ENCODE data around the gene KDM2A.

KDM2A gene

DNA sequence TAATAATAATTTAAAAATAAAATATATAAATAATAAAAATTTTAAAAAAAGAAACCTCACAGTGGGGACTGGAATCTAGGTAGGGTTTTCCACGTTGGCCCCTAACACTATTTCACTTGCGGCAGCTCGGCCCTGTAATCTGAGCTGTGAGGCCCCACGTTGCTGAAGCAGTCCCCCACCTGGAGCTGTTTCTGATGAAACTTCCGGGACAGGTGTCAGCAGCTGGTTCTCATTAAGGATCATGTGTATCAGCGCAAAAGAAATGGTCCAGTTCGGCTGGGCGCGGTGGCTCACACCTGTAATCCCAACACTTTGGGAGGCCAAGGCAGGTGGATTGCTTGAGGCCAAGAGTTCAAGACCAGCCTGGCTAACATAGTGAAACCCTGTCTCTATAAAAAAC lies 45.2 kb upstream of the KDM2A start:
- ATAC-seq (ENCODE audit: insufficient read depth, low read depth), result no peak
- Histone ChIP-seq H3K4me1 (ENCODE audit: insufficient read depth, low read length) (no peaks in the 10 kb centered on the region), H3K9me3 (ENCODE audit: insufficient read depth, low read length, severe bottlenecking) (no peaks in the 10 kb centered on the region), H3K27me3 (ENCODE audit: insufficient read depth, low read length, poor library complexity) (no peaks in the 10 kb centered on the region), H3K4me2 (ENCODE audit: insufficient read depth, low read length) (no peak overlapping the region), H4K20me1 (ENCODE audit: insufficient read depth, low read length) (no peaks in the 10 kb centered on the region), H3K79me2 (ENCODE audit: insufficient read depth, low read length) (no peaks in the 10 kb centered on the region), H3K9ac (ENCODE audit: low read depth, low read length) (no peak overlapping the region), H3K36me3 (ENCODE audit: insufficient read depth, low read length) (no peaks in the 10 kb centered on the region), H2AFZ (ENCODE audit: low read depth, low read length) (no peak overlapping the region), H3K4me3 (ENCODE audit: low read depth in 1 of 2, low read length in 2 of 2) (no peak overlapping the region), H3K27ac (ENCODE audit: low read length) (no peak overlapping the region)
- no peak for DNase-seq
- TF ChIP-seq, protein P1, sequence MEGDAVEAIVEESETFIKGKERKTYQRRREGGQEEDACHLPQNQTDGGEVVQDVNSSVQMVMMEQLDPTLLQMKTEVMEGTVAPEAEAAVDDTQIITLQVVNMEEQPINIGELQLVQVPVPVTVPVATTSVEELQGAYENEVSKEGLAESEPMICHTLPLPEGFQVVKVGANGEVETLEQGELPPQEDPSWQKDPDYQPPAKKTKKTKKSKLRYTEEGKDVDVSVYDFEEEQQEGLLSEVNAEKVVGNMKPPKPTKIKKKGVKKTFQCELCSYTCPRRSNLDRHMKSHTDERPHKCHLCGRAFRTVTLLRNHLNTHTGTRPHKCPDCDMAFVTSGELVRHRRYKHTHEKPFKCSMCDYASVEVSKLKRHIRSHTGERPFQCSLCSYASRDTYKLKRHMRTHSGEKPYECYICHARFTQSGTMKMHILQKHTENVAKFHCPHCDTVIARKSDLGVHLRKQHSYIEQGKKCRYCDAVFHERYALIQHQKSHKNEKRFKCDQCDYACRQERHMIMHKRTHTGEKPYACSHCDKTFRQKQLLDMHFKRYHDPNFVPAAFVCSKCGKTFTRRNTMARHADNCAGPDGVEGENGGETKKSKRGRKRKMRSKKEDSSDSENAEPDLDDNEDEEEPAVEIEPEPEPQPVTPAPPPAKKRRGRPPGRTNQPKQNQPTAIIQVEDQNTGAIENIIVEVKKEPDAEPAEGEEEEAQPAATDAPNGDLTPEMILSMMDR (IDR thresholded peaks at IDR 0.05; ENCODE audit: borderline replicate concordance, extremely low read depth, low read length, poor library complexity, severe bottlenecking), result no peak
- no peak for TF ChIP-seq EZH2 (IDR thresholded peaks at IDR 0.05; ENCODE audit: borderline replicate concordance, low read depth, low read length, severe bottlenecking)

DNA sequence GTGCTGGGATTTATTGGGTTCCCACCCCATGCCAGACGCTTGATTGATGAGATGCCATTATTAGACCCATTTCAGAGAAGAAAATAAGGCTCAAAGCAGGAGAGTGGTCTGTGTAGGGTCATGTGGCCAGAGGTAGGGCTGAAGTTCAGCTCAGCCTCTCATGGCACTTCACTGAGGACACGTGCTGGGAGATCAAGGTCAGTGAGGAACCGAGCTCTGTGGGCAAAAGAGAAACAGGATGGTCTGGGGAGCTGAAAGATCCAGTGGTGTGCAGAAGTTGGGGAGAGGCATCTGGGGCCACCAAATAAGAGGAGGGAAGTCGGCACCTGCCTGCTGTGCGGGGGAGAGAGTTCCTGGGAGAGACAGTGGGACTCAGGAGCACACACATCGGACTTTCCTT lies 42.9 kb upstream of the KDM2A start:
- H4K20me1 ChIP-seq (ENCODE audit: insufficient read depth, low read length), result no peaks in the 10 kb centered on the region
- H3K9me3 ChIP-seq (ENCODE audit: insufficient read depth, low read length, severe bottlenecking), result no peaks in the 10 kb centered on the region
- ATAC-seq (ENCODE audit: insufficient read depth, low read depth) (no peak), DNase-seq (no peak)
- no peaks in the 10 kb centered on the region for H3K79me2 ChIP-seq (ENCODE audit: insufficient read depth, low read length)
- H3K4me2 ChIP-seq (ENCODE audit: insufficient read depth, low read length), result no peak overlapping the region
- TF ChIP-seq EZH2 (IDR thresholded peaks at IDR 0.05; ENCODE audit: borderline replicate concordance, low read depth, low read length, severe bottlenecking), result no peak
- TF ChIP-seq, protein P1 (IDR thresholded peaks at IDR 0.05; ENCODE audit: borderline replicate concordance, extremely low read depth, low read length, poor library complexity, severe bottlenecking), result no peak
- no peaks in the 10 kb centered on the region for H3K27me3 ChIP-seq (ENCODE audit: insufficient read depth, low read length, poor library complexity)
- no peak overlapping the region for H3K4me3 ChIP-seq (ENCODE audit: low read depth in 1 of 2, low read length in 2 of 2)
- no peak overlapping the region for H2AFZ ChIP-seq (ENCODE audit: low read depth, low read length)
- H3K4me1 ChIP-seq (ENCODE audit: insufficient read depth, low read length), result no peaks in the 10 kb centered on the region
- H3K9ac ChIP-seq (ENCODE audit: low read depth, low read length), result no peak overlapping the region
- H3K36me3 ChIP-seq (ENCODE audit: insufficient read depth, low read length), result no peaks in the 10 kb centered on the region
- no peak overlapping the region for H3K27ac ChIP-seq (ENCODE audit: low read length)

DNA sequence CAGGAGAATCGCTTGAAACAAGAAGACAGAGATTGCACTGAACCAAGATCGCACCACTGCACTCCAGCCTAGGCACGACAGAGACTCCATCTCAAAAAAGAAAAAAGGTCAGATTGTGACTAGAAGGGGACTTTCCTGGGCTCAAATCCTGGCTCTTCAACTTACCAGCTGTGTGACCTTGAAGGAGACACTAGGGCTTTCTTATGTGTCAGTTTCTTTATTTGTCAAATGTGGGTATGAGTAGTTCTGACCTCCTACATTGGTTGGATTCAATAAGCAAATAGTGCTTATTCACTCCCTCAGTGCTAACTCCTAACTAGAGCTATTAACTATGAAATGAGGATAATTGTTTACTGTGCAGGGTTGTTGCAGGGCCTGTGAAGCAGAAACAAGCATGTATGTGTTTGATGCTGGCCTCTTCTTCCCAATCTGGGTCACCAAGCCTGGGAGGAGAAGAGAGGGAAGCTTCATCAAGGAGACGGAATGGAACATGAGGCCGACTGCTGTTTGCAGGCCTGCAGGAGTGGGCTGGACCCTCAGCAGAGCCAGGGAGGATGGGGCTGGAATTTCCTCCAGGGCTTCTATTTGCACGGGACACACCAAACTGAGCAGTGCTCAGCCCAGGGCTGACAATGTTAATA lies 39.9 kb upstream of the KDM2A start:
- no peak overlapping the region for H3K4me2 ChIP-seq (ENCODE audit: insufficient read depth, low read length)
- H3K27ac ChIP-seq (ENCODE audit: low read length), result no peak overlapping the region
- no peaks in the 10 kb centered on the region for H3K27me3 ChIP-seq (ENCODE audit: insufficient read depth, low read length, poor library complexity)
- H3K9me3 ChIP-seq (ENCODE audit: insufficient read depth, low read length, severe bottlenecking), result no peaks in the 10 kb centered on the region
- ATAC-seq (ENCODE audit: insufficient read depth, low read depth) (no peak), DNase-seq (no peak)
- H3K79me2 ChIP-seq (ENCODE audit: insufficient read depth, low read length), result no peaks in the 10 kb centered on the region
- peaks cover 19% of the 10 kb centered on the region for H3K4me1 ChIP-seq (ENCODE audit: insufficient read depth, low read length)
- no peak for TF ChIP-seq EZH2 (IDR thresholded peaks at IDR 0.05; ENCODE audit: borderline replicate concordance, low read depth, low read length, severe bottlenecking)
- TF ChIP-seq, protein P1 (IDR thresholded peaks at IDR 0.05; ENCODE audit: borderline replicate concordance, extremely low read depth, low read length, poor library complexity, severe bottlenecking), result no peak
- no peaks in the 10 kb centered on the region for H3K36me3 ChIP-seq (ENCODE audit: insufficient read depth, low read length)
- H2AFZ ChIP-seq (ENCODE audit: low read depth, low read length), result no peak overlapping the region
- no peaks in the 10 kb centered on the region for H4K20me1 ChIP-seq (ENCODE audit: insufficient read depth, low read length)
- no peak overlapping the region for H3K9ac ChIP-seq (ENCODE audit: low read depth, low read length)
- H3K4me3 ChIP-seq (ENCODE audit: low read depth in 1 of 2, low read length in 2 of 2), result no peak overlapping the region
